OCI-LY3 (cell line): ENCODE measurements around the gene CGB1.

Source experiments
- H2AFZ ChIP-seq: fragments of 200-600, 300-600 bp; shearing (Covaris generic); 2 replicates; pipeline ENCODE4 v1.6.0; 2014; ENCODE audit warnings: antibody characterized with exemption, low read depth, low read length
- H3K27ac ChIP-seq: fragments of 200-600, 300-600 bp; sonication (generic); 2 replicates; pipeline ENCODE4 v1.5.1; 2014; ENCODE audit warnings: mild to moderate bottlenecking, low read length, moderate library complexity, mixed read lengths
- H3K27me3 ChIP-seq: fragments of 200-600, 300-600 bp; sonication (generic); 2 replicates; pipeline ENCODE4 v1.6.1; 2014; ENCODE audit warnings: low read depth, low read length, mixed read lengths
- H3K36me3 ChIP-seq: fragments of 200-600, 300-600 bp; sonication (generic); replicated peaks from 2 replicates; pipeline ENCODE3; 2014; ENCODE audit warnings: low read depth, low read length, mixed read lengths
- H3K4me1 ChIP-seq: fragments of 300-600, 200-600 bp; sonication (generic); 2 replicates; pipeline ENCODE4 v1.6.1; 2014; ENCODE audit warnings: low read length, mixed read lengths
- H3K4me2 ChIP-seq: fragments of 200-600, 300-600 bp; sonication (generic); 2 replicates; pipeline ENCODE4 v1.6.1; 2014; ENCODE audit warnings: low read length, mixed read lengths
- H3K4me3 ChIP-seq: fragments of 300-600, 200-600 bp; sonication (generic); 2 replicates; pipeline ENCODE4 v1.5.1; 2014; ENCODE audit warnings: antibody characterized with exemption, mild to moderate bottlenecking, low read length, moderate library complexity
- H3K79me2 ChIP-seq: fragments of 300-600, 200-600 bp; shearing (Covaris generic); 2 replicates; pipeline ENCODE4 v1.6.1; 2014; ENCODE audit warnings: mild to moderate bottlenecking, low read length, mixed read lengths
- H3K9ac ChIP-seq: fragments of 300-600, 200-600 bp; shearing (Covaris generic); 2 replicates; pipeline ENCODE4 v1.6.0; 2014; ENCODE audit warnings: mild to moderate bottlenecking, low read length, moderate library complexity
- H3K9me3 ChIP-seq: fragments of 200-600, 300-600 bp; shearing (Covaris generic); 2 replicates; pipeline ENCODE4 v1.6.1; 2014; ENCODE audit warnings: low read length, mixed read lengths; ENCODE audit not compliant: insufficient read depth
- H4K20me1 ChIP-seq: fragments of 200-600, 300-600 bp; sonication (generic); 2 replicates; pipeline ENCODE4 v1.6.1; 2016; ENCODE audit warnings: low read length, mixed read lengths; ENCODE audit not compliant: insufficient read depth
- CTCF ChIP-seq: fragments of 200-600, 300-600 bp; sonication (generic); IDR thresholded peaks from 2 replicates; pipeline ENCODE4 v1.5.1; 2014; ENCODE audit warnings: antibody characterized with exemption, low read length, low read depth
- EZH2phosphoT487 ChIP-seq: fragments of 200-600 bp; shearing (Covaris generic); IDR thresholded peaks from 2 replicates; pipeline ENCODE4 v1.6.1; 2018; ENCODE audit warnings: antibody characterized with exemption, mixed run types, low read depth

The CGB1 gene

GRCh38 chr19:48985711-48986110, 51.0 kb downstream of the CGB1 start:
- Histone ChIP-seq H3K36me3 (peaks cover 41% of the 10 kb centered on the region), H4K20me1 (no peaks in the 10 kb centered on the region), H3K4me2 (no peak overlapping the region), H3K9me3 (no peaks in the 10 kb centered on the region), H3K4me3 (no peak overlapping the region), H3K27me3 (no peaks in the 10 kb centered on the region), H2AFZ (no peak overlapping the region), H3K4me1 (no peaks in the 10 kb centered on the region), H3K79me2 (no peaks in the 10 kb centered on the region; the same call in 1 of the 2 replicates), H3K27ac (no peak overlapping the region), H3K9ac (no peak overlapping the region)
- TF ChIP-seq CTCF (no peak), EZH2phosphoT487 (no peak)
